GM18517 (cell line): ENCODE data around the gene RAB28.
"Not testable (repeated sequence)": the region's sequence is repeated elsewhere in the genome, so short reads cannot be mapped to it uniquely, and the experiment has no call there.

ENCODE experiments used
- ATAC-seq: cut with Tn5 transposase; IDR thresholded peaks from one replicate; pipeline ENCODE4 v1.9.1; 2021; ENCODE audit warnings: mild to moderate bottlenecking, moderate library complexity; ENCODE audit not compliant: unreplicated experiment

RAB28 gene

DNA sequence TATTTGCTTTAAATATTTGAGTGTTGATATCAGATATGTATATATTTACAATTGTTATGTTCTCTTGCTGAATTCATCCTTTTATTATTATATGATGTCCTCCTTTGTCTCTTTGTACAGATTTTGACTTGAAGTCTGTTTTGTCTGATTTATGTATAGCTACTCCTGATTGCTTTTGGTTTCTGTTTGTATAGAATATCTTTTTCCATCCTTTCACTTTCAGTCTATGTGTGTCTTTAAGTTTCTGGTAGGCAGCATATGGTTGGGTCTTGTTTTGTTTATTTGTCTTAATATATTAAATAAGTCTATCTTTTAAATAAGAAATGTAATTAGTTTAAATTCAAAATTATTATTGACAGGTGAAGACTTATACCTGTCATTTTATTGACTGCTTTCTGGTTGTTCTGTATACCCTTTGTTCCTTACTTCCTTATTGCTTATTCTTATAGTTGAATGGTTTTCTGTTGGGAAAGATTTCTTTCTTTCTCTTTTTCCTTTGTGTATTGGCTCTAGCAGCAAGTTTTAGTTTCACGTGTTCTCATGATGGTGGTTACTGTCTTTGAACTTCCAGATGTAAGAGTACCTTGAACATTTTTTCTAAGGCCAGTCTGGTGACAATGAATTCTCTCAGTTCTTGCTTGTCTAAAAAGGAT lies 31.1 kb downstream of the RAB28 start:
- ATAC-seq: peak; percentile 80

DNA sequence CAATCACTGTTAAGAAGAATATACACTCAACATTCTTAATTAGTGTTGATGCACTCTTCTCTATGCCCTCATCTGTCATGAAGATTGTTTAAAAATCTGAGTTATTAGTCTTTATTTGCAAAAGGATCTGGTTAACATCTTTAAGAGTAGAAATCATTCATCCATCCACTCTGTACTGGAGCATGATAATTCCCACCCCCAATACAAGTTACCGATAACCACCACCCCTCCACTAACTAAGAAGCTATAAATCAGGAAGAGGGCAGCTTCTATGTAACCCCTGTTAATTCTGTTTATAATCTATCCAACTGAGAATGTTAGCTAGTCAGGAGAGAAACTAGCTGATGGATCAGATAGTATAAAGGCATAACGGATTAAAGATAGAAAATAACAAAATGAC lies 34.5 kb downstream of the RAB28 start:
- ATAC-seq: no peak

DNA sequence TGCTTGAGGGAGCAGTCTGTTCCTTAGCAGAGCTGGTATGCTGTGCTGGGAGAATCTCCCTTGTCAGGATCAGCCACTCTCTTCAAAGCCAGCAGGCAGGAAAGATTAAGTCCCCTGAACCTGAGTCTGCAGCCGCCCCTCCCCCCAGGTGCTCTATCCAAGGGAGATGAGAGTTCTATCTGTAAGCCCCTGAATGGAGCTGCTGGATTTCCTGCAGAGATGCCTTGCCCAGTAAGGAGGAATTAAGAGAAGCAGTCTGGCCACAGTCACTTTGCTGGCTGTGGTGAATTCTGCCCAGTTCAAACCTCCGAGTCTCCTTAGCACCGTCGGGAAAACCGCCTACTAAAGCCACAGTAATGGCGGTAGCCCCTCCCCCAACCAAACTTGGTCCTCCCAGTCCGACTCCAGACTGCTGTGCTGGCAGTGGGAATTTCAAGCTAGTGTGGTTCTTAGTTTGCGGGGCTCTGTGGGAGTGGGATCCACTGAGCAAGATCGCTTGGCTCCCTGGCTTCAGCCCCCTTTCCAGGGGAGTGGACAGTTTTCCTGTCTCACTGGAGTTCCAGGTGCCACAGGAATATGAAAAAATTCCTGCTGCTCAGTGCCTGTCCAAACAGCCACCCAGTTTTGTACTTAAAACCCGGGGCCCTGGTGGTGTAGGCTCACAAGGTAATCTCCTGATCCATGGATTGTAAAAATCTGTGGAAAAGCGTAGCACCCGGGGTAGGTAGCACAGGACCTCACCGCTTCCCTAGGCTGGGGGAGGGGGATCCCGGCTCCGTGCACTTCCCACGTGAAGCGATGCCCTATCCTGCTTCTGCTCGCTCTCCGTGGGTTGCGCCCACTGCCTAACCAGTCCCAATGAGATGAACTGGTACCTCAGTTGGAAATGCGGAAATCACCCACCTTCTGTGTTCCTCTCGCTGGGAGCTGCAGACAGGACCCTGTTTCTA lies 38.0 kb downstream of the RAB28 start:
- no peak for ATAC-seq

GRCh38 chr4:13441506-13441905 lies 42.6 kb downstream of the RAB28 start:
- ATAC-seq: no peak

DNA sequence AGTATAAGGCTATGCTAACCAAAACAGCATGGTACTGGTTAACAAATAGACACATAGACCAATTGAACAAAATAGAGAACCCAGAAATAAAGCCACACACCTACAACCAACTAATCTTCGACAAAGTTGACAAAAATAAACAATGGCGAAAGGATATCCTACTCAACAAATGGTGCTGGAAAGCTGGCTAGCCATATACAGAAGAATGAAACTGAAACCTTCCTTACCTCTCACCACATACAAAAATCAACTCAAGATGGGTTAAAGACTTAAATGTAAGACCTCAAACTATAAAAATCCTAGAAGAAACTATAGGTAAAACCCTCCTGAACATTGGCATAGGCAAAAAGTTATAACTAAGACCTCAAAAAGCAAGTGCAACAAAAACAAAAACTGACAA lies 47.2 kb downstream of the RAB28 start:
- no peak for ATAC-seq

- no peak for ATAC-seq
Observed at GRCh38 chr4:13432453-13432852, 51.7 kb downstream of the RAB28 start.

DNA sequence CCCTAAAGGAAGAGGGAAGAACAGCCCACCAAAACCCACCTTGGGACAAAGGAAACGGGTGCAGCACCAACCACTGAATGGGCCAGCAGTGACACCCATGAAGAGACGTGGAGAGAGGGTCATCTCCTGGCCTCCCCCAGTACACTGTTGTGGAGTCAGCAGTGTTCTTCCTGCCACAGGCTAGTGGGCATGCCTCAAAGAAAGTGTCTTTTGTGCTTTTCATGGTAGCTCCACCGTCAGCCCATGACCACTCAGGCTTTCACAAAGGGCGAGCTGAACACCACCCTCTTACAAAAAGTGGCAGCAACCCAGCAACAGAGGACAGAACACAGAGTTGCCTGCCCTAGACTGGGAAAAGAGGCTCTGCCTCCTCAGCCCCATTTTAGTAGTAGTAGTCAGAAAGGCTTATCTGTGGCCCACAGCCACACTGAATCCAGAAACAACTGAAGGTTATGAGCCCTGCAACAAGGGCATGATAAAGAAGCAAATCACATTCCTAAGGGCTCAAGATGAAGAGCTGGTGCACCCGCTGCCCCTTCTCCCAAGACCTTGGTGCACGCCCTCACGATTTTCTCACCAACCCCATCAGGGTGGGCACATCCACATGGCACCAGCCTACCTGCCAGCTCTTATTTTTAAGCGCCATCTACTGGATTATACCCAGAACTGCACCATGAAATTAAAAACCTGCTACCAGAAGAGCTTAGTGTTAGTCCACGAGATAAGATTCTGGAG lies 53.1 kb downstream of the RAB28 start:
- no peak for ATAC-seq

DNA sequence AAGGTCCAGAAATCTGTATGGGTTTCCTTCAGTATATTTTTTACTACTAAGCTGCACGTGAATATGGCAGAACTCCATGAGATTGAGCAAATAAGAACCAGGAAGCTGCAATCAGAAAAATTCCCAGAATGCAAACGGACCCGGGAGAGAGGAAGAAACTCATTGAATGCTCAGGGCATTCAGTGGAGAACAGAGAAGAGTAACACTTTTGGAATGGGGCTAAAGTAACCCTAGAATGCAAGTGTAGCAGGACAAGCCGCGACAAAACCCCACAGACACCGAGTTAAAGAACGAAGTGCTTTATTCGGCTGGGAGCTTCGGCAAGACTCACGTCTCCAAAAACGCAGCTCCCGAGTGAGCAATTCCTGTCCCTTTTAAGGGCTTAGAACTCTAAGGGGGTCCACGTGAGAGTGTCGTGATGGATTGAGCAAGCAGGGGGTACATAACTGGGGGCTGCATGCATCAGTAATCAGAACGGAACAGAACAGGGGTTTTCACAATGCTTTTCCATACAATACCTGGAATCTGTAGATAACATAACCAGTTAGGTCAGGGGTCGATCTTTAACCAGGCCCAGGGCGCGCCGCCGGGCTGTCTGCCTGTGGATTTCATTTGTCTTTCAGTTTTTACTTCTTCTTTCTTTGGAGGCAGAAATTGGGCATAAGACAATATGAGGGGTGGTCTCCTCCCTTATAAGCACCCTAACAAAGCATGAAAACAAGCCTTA lies 56.4 kb downstream of the RAB28 start:
- ATAC-seq: no peak

GRCh38 chr4:13415068-13415785 lies 68.9 kb downstream of the RAB28 start:
- no peak for ATAC-seq

GRCh38 chr4:13413729-13414437 lies 70.3 kb downstream of the RAB28 start:
- no peak for ATAC-seq

DNA sequence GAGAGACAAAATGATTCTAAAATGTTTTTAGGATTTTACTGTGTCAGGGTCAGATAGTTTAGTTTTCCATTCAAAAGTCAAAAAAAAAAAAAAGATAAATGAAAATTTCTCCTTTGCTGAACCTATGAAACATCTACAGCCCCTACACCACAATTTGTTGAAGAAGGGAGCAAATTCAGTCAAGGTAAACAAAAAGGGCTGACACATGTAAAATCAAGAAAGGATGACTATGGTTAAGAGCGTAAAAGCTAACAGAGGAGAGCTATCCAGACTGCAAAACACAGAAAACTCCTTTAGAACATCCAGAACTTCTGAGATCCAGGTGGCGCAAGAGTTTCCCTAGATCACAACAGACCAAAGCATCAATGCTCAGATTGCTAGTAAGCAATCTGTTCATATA lies 72.2 kb downstream of the RAB28 start:
- no peak for ATAC-seq

DNA sequence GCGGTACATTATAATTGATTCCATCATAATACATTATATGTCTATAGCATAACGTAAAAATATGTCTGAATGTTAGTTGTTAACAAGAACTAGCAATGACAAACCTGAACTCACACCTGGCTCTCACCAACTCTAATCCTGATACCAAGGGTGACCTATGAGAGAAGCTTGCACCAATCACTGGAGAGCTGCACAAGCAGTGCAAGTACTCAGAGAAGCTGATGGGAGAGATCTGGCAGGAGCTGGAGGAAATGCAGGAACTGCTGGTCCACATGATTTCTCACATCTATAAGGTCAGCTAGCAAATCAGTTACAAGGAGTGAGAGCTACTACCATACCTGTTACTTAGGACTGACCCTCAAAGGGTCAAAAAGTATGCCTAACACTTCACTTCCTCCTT lies 74.8 kb downstream of the RAB28 start:
- ATAC-seq: no peak

- not testable (repeated sequence) for ATAC-seq
Observed at GRCh38 chr4:13406156-13406555, 78.0 kb downstream of the RAB28 start.

- ATAC-seq: no peak
Observed at GRCh38 chr4:13403833-13404232, 80.3 kb downstream of the RAB28 start.

GRCh38 chr4:13403326-13403725 lies 80.8 kb downstream of the RAB28 start:
- no peak for ATAC-seq

DNA sequence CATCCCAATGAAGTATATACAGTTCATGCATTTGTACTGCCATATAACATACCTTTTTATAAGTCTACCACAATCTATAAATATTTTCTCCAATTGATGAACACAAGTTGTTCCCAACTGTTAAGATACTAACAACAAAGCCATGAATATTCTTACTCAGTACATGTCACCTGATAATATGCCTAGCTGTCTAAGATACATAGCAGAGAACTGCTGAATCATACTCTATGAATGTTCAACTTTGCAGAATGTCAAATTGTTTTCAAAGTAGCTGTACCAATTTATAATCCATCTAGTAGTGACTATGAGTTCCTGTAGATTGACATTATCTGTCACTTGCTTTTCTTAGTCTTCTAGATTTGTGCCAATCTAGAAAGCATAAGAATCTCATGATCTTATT lies 84.9 kb downstream of the RAB28 start:
- no peak for ATAC-seq

- ATAC-seq: no peak
Observed at GRCh38 chr4:13396161-13396560, 88.0 kb downstream of the RAB28 start.

DNA sequence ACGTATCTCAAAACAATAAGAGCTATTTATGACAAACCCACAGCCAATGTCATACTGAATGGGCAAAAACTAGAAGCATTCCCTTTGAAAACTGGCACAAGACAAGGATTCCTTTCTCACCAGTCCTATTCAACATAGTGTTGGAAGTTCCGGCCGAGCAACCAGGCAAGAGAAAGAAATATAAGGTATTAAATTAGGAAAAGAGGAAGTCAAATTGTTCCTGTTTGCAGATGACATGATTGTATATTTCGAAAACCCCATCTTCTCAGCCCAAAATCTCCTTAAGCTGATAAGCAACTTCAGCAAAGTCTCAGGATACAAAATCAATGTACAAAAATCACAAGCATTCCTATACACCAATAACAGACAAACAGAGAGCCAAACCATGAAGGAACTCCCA lies 94.2 kb downstream of the RAB28 start:
- ATAC-seq: not testable (repeated sequence)

GRCh38 chr4:13386405-13387107 lies 97.6 kb downstream of the RAB28 start:
- ATAC-seq: peak; percentile 84
